ENCODE results near the gene CDH2.

- TF ChIP-seq EZH2 (IDR thresholded peaks at IDR 0.05) (no peak), POLR2AphosphoS5 (IDR thresholded peaks at IDR 0.05; ENCODE audit: borderline replicate concordance, low read depth, low read length) (no peak)
Observed at GRCh38 chr18:28112056-28112470, 64.9 kb downstream of the CDH2 start.

All from SK-N-MC (cell line).